Measurements from ENCODE around the gene IFT25. TPM values are rescaled to one million over a fixed set of nuclear protein-coding genes. Genes with fewer than 3 reads are reported as not detected.

IFT25 gene
- total RNA-seq, 1 donor from 2014 or later, result 29.4 TPM

- Mint-ChIP-seq H3K27me3 (ENCODE audit: low read depth, unreplicated experiment) (no peaks in the 10 kb centered on the region), H3K9me3 (ENCODE audit: unreplicated experiment) (peaks cover 2% of the 10 kb centered on the region), H3K4me1 (ENCODE audit: low read depth, unreplicated experiment) (no peaks in the 10 kb centered on the region), H3K4me3 (ENCODE audit: unreplicated experiment) (no peak overlapping the region), H3K36me3 (ENCODE audit: low read depth, unreplicated experiment) (peaks cover 29% of the 10 kb centered on the region), H3K27ac (ENCODE audit: unreplicated experiment) (no peak overlapping the region)
- no peak for TF ChIP-seq EZH2 (IDR thresholded peaks at IDR 0.05; ENCODE audit: insufficient read depth, low read length)
- TF ChIP-seq, protein P1, sequence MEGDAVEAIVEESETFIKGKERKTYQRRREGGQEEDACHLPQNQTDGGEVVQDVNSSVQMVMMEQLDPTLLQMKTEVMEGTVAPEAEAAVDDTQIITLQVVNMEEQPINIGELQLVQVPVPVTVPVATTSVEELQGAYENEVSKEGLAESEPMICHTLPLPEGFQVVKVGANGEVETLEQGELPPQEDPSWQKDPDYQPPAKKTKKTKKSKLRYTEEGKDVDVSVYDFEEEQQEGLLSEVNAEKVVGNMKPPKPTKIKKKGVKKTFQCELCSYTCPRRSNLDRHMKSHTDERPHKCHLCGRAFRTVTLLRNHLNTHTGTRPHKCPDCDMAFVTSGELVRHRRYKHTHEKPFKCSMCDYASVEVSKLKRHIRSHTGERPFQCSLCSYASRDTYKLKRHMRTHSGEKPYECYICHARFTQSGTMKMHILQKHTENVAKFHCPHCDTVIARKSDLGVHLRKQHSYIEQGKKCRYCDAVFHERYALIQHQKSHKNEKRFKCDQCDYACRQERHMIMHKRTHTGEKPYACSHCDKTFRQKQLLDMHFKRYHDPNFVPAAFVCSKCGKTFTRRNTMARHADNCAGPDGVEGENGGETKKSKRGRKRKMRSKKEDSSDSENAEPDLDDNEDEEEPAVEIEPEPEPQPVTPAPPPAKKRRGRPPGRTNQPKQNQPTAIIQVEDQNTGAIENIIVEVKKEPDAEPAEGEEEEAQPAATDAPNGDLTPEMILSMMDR (IDR thresholded peaks at IDR 0.05; ENCODE audit: insufficient read depth, low read depth, low read length), result no peak
- Histone ChIP-seq H3K79me2 (ENCODE audit: insufficient read depth, low read length) (no peaks in the 10 kb centered on the region), H3K9me3 (ENCODE audit: insufficient read depth, low read depth, low read length) (peaks cover under 1% of the 10 kb centered on the region), H3K4me3 (ENCODE audit: insufficient read depth, low read depth, low read length) (no peak overlapping the region), H4K20me1 (ENCODE audit: insufficient read depth, low read length) (no peaks in the 10 kb centered on the region), H3K9ac (ENCODE audit: low read length) (no peak overlapping the region), H2AFZ (ENCODE audit: low read depth, low read length) (no peak overlapping the region), H3K27ac (ENCODE audit: low read depth, low read length) (no peak overlapping the region), H3K4me1 (ENCODE audit: insufficient read depth, low read length) (no peaks in the 10 kb centered on the region), H3K27me3 (ENCODE audit: insufficient read depth, low read length) (no peaks in the 10 kb centered on the region), H3K4me2 (ENCODE audit: low read length) (no peak overlapping the region), H3K36me3 (ENCODE audit: insufficient read depth, low read length) (no peaks in the 10 kb centered on the region)
- no peak for FAIRE-seq
- DNase-seq (ENCODE audit: low read depth), result no peak
Measured at GRCh38 chr1:53927376-53927881, 18.1 kb downstream of the IFT25 start.

- H3K36me3 ChIP-seq (ENCODE audit: insufficient read depth, low read length), result no peaks in the 10 kb centered on the region
Measured at GRCh38 chr1:53919675-53920066, 25.8 kb downstream of the IFT25 start.

GRCh38 chr1:53918343-53918742 is 27.2 kb downstream of the IFT25 start:
- Histone ChIP-seq H4K20me1 (ENCODE audit: insufficient read depth, low read length) (no peaks in the 10 kb centered on the region), H3K36me3 (ENCODE audit: insufficient read depth, low read length) (no peaks in the 10 kb centered on the region), H3K9me3 (ENCODE audit: insufficient read depth, low read depth, low read length) (no peaks in the 10 kb centered on the region), H3K4me2 (ENCODE audit: low read length) (no peak overlapping the region), H3K9ac (ENCODE audit: low read length) (no peak overlapping the region), H3K27ac (ENCODE audit: low read depth, low read length) (no peak overlapping the region), H2AFZ (ENCODE audit: low read depth, low read length) (no peak overlapping the region), H3K4me1 (ENCODE audit: insufficient read depth, low read length) (no peaks in the 10 kb centered on the region), H3K79me2 (ENCODE audit: insufficient read depth, low read length) (no peaks in the 10 kb centered on the region), H3K4me3 (ENCODE audit: insufficient read depth, low read depth, low read length) (no peak overlapping the region), H3K27me3 (ENCODE audit: insufficient read depth, low read length) (no peaks in the 10 kb centered on the region)
- H3K4me3 Mint-ChIP-seq (ENCODE audit: unreplicated experiment), result no peak overlapping the region
- no peak for FAIRE-seq
- TF ChIP-seq, protein P1 (IDR thresholded peaks at IDR 0.05; ENCODE audit: insufficient read depth, low read depth, low read length), result no peak
- no peak for TF ChIP-seq EZH2 (IDR thresholded peaks at IDR 0.05; ENCODE audit: insufficient read depth, low read length)
- DNase-seq (ENCODE audit: low read depth), result no peak
- H3K27ac Mint-ChIP-seq (ENCODE audit: unreplicated experiment), result no peak overlapping the region
- H3K4me1 Mint-ChIP-seq (ENCODE audit: low read depth, unreplicated experiment), result peaks cover 13% of the 10 kb centered on the region
- no peaks in the 10 kb centered on the region for H3K27me3 Mint-ChIP-seq (ENCODE audit: low read depth, unreplicated experiment)
- peaks cover 2% of the 10 kb centered on the region for H3K9me3 Mint-ChIP-seq (ENCODE audit: unreplicated experiment)
- H3K36me3 Mint-ChIP-seq (ENCODE audit: low read depth, unreplicated experiment), result peaks cover 21% of the 10 kb centered on the region

More at GRCh38 chr1:53919675-53920066, 25.8 kb downstream of the IFT25 start:
- Histone ChIP-seq H2AFZ (ENCODE audit: low read depth, low read length) (no peak overlapping the region), H3K4me3 (ENCODE audit: insufficient read depth, low read depth, low read length) (no peak overlapping the region), H3K9ac (ENCODE audit: low read length) (no peak overlapping the region), H3K27me3 (ENCODE audit: insufficient read depth, low read length) (no peaks in the 10 kb centered on the region), H4K20me1 (ENCODE audit: insufficient read depth, low read length) (no peaks in the 10 kb centered on the region), H3K9me3 (ENCODE audit: insufficient read depth, low read depth, low read length) (no peaks in the 10 kb centered on the region), H3K27ac (ENCODE audit: low read depth, low read length) (no peak overlapping the region), H3K4me2 (ENCODE audit: low read length) (no peak overlapping the region), H3K79me2 (ENCODE audit: insufficient read depth, low read length) (no peaks in the 10 kb centered on the region), H3K4me1 (ENCODE audit: insufficient read depth, low read length) (no peaks in the 10 kb centered on the region)
- Mint-ChIP-seq H3K27me3 (ENCODE audit: low read depth, unreplicated experiment) (no peaks in the 10 kb centered on the region), H3K27ac (ENCODE audit: unreplicated experiment) (peak overlapping the region; percentile 88), H3K9me3 (ENCODE audit: unreplicated experiment) (peaks cover 2% of the 10 kb centered on the region), H3K4me1 (ENCODE audit: low read depth, unreplicated experiment) (peaks cover 13% of the 10 kb centered on the region), H3K36me3 (ENCODE audit: low read depth, unreplicated experiment) (peaks cover 17% of the 10 kb centered on the region), H3K4me3 (ENCODE audit: unreplicated experiment) (peak overlapping the region; percentile 18)
- FAIRE-seq, result no peak
- DNase-seq (ENCODE audit: low read depth), result no peak
- no peak for TF ChIP-seq EZH2 (IDR thresholded peaks at IDR 0.05; ENCODE audit: insufficient read depth, low read length)
- TF ChIP-seq, protein P1 (IDR thresholded peaks at IDR 0.05; ENCODE audit: insufficient read depth, low read depth, low read length), result no peak

Data from astrocyte (in vitro differentiated cells and primary cell).